ENCODE data around the gene AARS2. TPM values are rescaled to one million over a fixed set of nuclear protein-coding genes. Genes with fewer than 3 reads are reported as not detected.

Gene AARS2
- total and polyA plus RNA-seq, 2 experiments from 2014 or later = 12.6 to 17.6 TPM

GRCh38 chr6:44276667-44277640 lies 36.2 kb downstream of the AARS2 start:
- no peaks in the 10 kb centered on the region for H3K79me2 ChIP-seq
- H3K4me2 ChIP-seq = no peak overlapping the region
- H3K27ac ChIP-seq = no peak overlapping the region
- no peaks in the 10 kb centered on the region for H4K20me1 ChIP-seq (ENCODE audit: insufficient read depth, poor library complexity, severe bottlenecking)
- H3K4me1 ChIP-seq (ENCODE audit: insufficient read depth) = no peaks in the 10 kb centered on the region
- H3K9me3 ChIP-seq (ENCODE audit: low read depth) = no peaks in the 10 kb centered on the region
- H3K36me3 ChIP-seq (replicated peaks; ENCODE audit: insufficient read depth, low read depth) = no peaks in the 10 kb centered on the region
- peaks cover 67% of the 10 kb centered on the region for H3K27me3 ChIP-seq
- H2AFZ ChIP-seq = no peak overlapping the region
- DNase-seq (ENCODE audit: low spot score) = no peak
- 82% methylated on average over 17 of the region's 23 CpGs for WGBS (ENCODE audit: low lambda C conversion rate, missing lambda C conversion rate)
- TF ChIP-seq CTCF (IDR thresholded peaks at IDR 0.05; ENCODE audit: poor library complexity) (no peak), EZH2 (IDR thresholded peaks at IDR 0.05; ENCODE audit: borderline replicate concordance) (no peak), EZH2phosphoT487 (IDR thresholded peaks at IDR 0.05; ENCODE audit: low read depth, severe bottlenecking, unreplicated experiment) (no peak)
- no peak overlapping the region for H3K4me3 ChIP-seq
- no peaks in the 10 kb centered on the region for H3K9me2 ChIP-seq (replicated peaks; ENCODE audit: insufficient read depth)

- no peaks in the 10 kb centered on the region for H3K36me3 ChIP-seq (replicated peaks; ENCODE audit: insufficient read depth, low read depth)
- H3K9me2 ChIP-seq (replicated peaks; ENCODE audit: insufficient read depth) = no peaks in the 10 kb centered on the region
- peak overlapping the region; percentile 33 for H3K4me2 ChIP-seq
- WGBS (ENCODE audit: low lambda C conversion rate, missing lambda C conversion rate) = 72% methylated on average over 64 of the region's 109 CpGs
- H2AFZ ChIP-seq = no peak overlapping the region
- TF ChIP-seq CTCF (IDR thresholded peaks at IDR 0.05; ENCODE audit: poor library complexity) (no peak), EZH2phosphoT487 (IDR thresholded peaks at IDR 0.05; ENCODE audit: low read depth, severe bottlenecking, unreplicated experiment) (no peak), EZH2 (IDR thresholded peaks at IDR 0.05; ENCODE audit: borderline replicate concordance) (no peak)
- no peak overlapping the region for H3K27ac ChIP-seq
- H4K20me1 ChIP-seq (ENCODE audit: insufficient read depth, poor library complexity, severe bottlenecking) = no peaks in the 10 kb centered on the region
- peaks cover 68% of the 10 kb centered on the region for H3K27me3 ChIP-seq
- H3K79me2 ChIP-seq = no peaks in the 10 kb centered on the region
- no peak overlapping the region for H3K4me3 ChIP-seq
- no peak for DNase-seq (ENCODE audit: low spot score)
- no peaks in the 10 kb centered on the region for H3K9me3 ChIP-seq (ENCODE audit: low read depth)
- H3K4me1 ChIP-seq (ENCODE audit: insufficient read depth) = no peaks in the 10 kb centered on the region
Observed at GRCh38 chr6:44275749-44276648, 37.1 kb downstream of the AARS2 start.

DNA sequence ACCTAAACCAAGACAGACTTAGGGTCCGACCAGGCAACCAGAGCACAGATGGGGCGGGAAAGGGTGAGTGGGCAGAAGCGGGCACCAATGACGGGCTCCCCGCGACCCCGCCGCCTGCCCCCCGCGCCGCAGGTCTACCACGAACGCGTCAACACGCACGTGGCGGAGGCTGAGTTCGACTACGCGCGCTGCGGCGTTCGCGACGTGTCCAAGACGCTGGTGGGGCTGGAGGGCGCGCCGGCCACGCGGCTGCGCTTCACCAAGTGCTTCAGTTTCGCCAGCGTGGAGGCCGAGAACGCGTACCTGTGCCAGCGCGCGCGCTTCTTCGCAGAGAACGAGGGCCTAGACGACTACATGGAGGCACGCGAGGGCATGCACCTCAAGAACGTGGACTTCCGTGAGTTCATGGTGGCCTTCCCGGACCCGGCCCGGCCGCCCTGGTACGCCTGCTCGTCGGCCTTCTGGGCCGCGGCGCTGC lies 37.8 kb downstream of the AARS2 start:
- no peaks in the 10 kb centered on the region for H3K4me1 ChIP-seq (ENCODE audit: insufficient read depth)
- H3K27ac ChIP-seq = no peak overlapping the region
- H3K4me2 ChIP-seq = no peak overlapping the region
- DNase-seq (ENCODE audit: low spot score) = no peak
- TF ChIP-seq EZH2phosphoT487 (IDR thresholded peaks at IDR 0.05; ENCODE audit: low read depth, severe bottlenecking, unreplicated experiment) = no peak
- TF ChIP-seq CTCF (IDR thresholded peaks at IDR 0.05; ENCODE audit: poor library complexity) = no peak
- TF ChIP-seq EZH2 (IDR thresholded peaks at IDR 0.05; ENCODE audit: borderline replicate concordance) = no peak
- H2AFZ ChIP-seq = no peak overlapping the region
- peaks cover 62% of the 10 kb centered on the region for H3K27me3 ChIP-seq
- no peaks in the 10 kb centered on the region for H3K36me3 ChIP-seq (replicated peaks; ENCODE audit: insufficient read depth, low read depth)
- 97% methylated on average over 58 of the region's 59 CpGs for whole genome bisulfite sequencing (ENCODE audit: low lambda C conversion rate, missing lambda C conversion rate)
- H4K20me1 ChIP-seq (ENCODE audit: insufficient read depth, poor library complexity, severe bottlenecking) = no peaks in the 10 kb centered on the region
- no peaks in the 10 kb centered on the region for H3K9me2 ChIP-seq (replicated peaks; ENCODE audit: insufficient read depth)
- H3K4me3 ChIP-seq = no peak overlapping the region
- H3K79me2 ChIP-seq = no peaks in the 10 kb centered on the region
- H3K9me3 ChIP-seq (ENCODE audit: low read depth) = no peaks in the 10 kb centered on the region

All from hepatocyte (in vitro differentiated cells).